GM10266 (cell line): ENCODE measurements around the gene OR5K4.

Experiments
- DNase-seq: peaks from one replicate; pipeline ENCODE4 v3.0.0; 2012; ENCODE audit errors: extremely low spot score
- TF ChIP-seq, protein P1 (sequence below): IDR thresholded peaks from 2 replicates; pipeline ENCODE4 v1.5.1; 2012; ENCODE audit warnings: mild to moderate bottlenecking, low read depth; ENCODE audit not compliant: control insufficient read depth, insufficient read depth; ENCODE audit errors: missing control alignments

The OR5K4 gene, protein sequence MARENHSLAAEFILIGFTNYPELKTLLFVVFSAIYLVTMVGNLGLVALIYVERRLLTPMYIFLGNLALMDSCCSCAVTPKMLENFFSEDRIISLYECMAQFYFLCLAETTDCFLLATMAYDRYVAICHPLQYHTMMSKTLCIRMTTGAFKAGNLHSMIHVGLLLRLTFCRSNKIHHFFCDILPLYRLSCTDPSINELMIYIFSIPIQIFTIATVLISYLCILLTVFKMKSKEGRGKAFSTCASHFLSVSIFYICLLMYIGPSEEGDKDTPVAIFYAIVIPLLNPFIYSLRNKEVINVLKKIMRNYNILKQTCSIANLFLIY

GRCh38 chr3:98353554-98353953 is at the start of gene OR5K4:
Gene OR5K4 (plus strand): TSS chr3:98353854. CDS start chr3:98353854, 0 bp downstream.
- DNase-seq, result no peak
- TF ChIP-seq, protein P1, sequence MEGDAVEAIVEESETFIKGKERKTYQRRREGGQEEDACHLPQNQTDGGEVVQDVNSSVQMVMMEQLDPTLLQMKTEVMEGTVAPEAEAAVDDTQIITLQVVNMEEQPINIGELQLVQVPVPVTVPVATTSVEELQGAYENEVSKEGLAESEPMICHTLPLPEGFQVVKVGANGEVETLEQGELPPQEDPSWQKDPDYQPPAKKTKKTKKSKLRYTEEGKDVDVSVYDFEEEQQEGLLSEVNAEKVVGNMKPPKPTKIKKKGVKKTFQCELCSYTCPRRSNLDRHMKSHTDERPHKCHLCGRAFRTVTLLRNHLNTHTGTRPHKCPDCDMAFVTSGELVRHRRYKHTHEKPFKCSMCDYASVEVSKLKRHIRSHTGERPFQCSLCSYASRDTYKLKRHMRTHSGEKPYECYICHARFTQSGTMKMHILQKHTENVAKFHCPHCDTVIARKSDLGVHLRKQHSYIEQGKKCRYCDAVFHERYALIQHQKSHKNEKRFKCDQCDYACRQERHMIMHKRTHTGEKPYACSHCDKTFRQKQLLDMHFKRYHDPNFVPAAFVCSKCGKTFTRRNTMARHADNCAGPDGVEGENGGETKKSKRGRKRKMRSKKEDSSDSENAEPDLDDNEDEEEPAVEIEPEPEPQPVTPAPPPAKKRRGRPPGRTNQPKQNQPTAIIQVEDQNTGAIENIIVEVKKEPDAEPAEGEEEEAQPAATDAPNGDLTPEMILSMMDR, result no peak

GRCh38 chr3:98322101-98322500 is 31.6 kb upstream of the OR5K4 start:
- TF ChIP-seq, protein P1, result no peak
- DNase-seq, result no peak

DNA sequence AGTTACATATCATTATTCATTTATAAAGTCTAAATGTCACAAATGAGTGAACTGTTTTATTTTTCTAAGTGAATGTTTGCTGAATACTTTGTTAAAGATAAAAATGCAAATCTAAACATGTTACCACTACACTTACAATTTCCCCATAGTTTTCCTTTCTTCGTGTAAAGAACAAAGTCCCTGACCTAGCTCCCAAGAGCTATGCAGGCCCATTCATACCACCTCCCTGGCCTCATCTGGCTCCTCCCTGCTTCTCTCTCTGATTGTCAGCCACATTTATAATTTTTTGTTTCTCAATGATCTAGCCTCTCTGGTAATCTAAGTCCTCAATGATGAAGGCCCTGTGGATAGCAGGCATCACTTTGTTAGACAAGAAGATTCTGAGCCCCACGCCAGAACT is 31.0 kb upstream of the OR5K4 start:
- DNase-seq, result no peak
- TF ChIP-seq, protein P1, result no peak

DNA sequence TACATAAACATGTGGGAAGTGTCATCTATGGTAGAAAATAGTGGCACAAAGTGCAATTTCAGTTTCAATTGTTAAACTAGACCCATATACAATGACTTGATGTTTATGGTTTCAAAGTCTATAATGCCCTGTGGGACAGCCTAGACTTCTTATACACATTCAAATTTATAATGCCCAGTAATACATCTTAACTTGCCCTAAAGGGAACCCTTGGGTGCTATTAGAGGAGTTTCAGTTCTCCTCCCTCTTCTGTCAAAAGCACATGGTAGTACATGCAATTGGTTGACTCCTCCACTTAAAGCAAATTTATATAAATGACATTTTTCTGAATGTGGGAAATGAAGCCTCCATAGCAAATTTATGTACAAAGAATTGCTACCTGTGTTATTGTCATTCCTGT is 30.2 kb upstream of the OR5K4 start:
- TF ChIP-seq, protein P1, result no peak
- DNase-seq, result no peak

DNA sequence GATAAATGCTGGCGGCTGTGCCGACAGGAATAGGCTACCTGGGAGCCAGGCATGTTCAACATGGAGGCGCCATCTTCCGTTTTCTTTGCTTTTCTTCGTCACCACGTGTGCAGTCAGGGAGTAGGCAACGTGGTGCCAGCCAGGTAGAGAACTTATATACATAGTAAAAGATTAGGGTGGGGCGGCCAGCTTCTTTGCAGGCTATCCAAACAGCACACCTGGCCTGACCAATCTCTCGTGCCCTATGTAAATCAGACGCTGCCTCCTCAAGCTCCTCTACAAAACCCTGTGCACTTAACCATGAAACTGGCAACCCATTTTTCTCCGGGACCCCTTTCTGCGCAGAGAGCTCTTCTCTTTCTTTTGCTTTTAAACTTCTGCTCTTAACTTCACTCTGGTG is 28.6 kb upstream of the OR5K4 start:
- no peak for DNase-seq
- TF ChIP-seq, protein P1, result no peak

GRCh38 chr3:98326105-98326893 is 27.4 kb upstream of the OR5K4 start:
- TF ChIP-seq, protein P1, result no peak
- no peak for DNase-seq

GRCh38 chr3:98326945-98327344 is 26.7 kb upstream of the OR5K4 start:
- TF ChIP-seq, protein P1, result no peak
- peak; percentile 7 for DNase-seq
